ENCODE measurements around the gene GAB2. TPM values are rescaled to one million over a fixed set of nuclear protein-coding genes. Genes with fewer than 3 reads are reported as not detected.

GAB2 gene
- total and polyA plus RNA-seq, 2 of the 13 experiments (the other 11 are each of a cell fraction or from before 2014, with no cell fraction given), result 4.1 to 8.6 TPM

DNA sequence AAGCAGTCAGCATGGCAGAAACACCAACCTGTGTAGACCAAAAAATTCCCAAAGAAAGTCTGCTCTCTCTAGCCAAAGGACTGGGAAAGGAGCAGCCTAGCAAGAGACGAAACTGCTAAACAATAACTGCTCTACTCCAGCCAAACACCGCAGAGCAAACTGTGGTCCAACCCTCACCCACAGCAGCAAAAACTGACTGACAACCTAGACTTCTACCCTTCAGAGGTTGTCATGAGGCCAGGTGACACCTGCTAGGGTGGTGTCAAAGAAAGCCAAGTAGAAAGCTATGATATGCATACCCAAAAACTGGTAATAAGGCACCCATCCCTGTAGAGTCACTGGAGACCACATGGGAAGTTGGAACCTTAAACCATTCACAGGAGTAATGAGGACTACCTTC lies 11.8 kb downstream of the GAB2 start:
- Histone ChIP-seq H2AFZ (ENCODE audit: low read length) (no peak overlapping the region), H3K4me3 (replicated peaks in 1 of 3; ENCODE audit: insufficient read depth in 1 of 3, low read depth in 2 of 3, low read length in 3 of 3) (no peak overlapping the region), H4K20me1 (ENCODE audit: insufficient read depth, low read length) (no peaks in the 10 kb centered on the region), H3K9ac (ENCODE audit: insufficient read depth, low read depth, low read length) (no peak overlapping the region), H3K27me3 (ENCODE audit: control insufficient read depth in 1 of 2, insufficient read depth in 2 of 2, low read length in 2 of 2) (no peaks in the 10 kb centered on the region), H3K36me3 (replicated peaks in 1 of 2; ENCODE audit: control insufficient read depth in 1 of 2, insufficient read depth in 2 of 2, low read length in 2 of 2) (peaks cover 0 to 2% of the 10 kb centered on the region in 2 experiments; a peak in 2 of 5 replicates), H3K27ac (ENCODE audit: extremely low read length, insufficient read depth, low read length) (no peak overlapping the region), H3K4me1 (ENCODE audit: insufficient read depth, low read length) (no peaks in the 10 kb centered on the region), H3K9me3 (ENCODE audit: low read length) (no peaks in the 10 kb centered on the region), H3K79me2 (ENCODE audit: insufficient read depth, low read length) (peaks cover 4% of the 10 kb centered on the region), H3K4me2 (ENCODE audit: low read depth, low read length) (no peak overlapping the region)
- in situ Hi-C loops (cut with HindIII; ENCODE audit: extremely low pct_ligation_motif_present, low pct_unique_long_range_greater_than_20kb) (no loop called here), intact Hi-C loops (cut with micrococcal nuclease; ENCODE audit: unreplicated experiment) (no loop called here)
- ATAC-seq (no peak), FAIRE-seq (no peak), DNase-seq (ENCODE audit: low spot score) (no peak)
- ChIA-PET POLR2A (no interaction called here), CTCF (ENCODE audit: low intra/inter-chr PET ratio, low total read pairs) (no interaction called here)
- BruUV-seq (replicated peaks), result no TSS peak
- WGBS (ENCODE audit: low lambda C conversion rate), result 96% methylated on average over 2 of the region's 2 CpGs
- TF ChIP-seq CCDC6 (CRISPR knock-in tag; IDR thresholded peaks at IDR 0.05) (no peak), CREM (IDR thresholded peaks at IDR 0.05) (no peak), CREM (CRISPR knock-in tag; IDR thresholded peaks at IDR 0.05) (no peak), ZNF7 (CRISPR knock-in tag; IDR thresholded peaks at IDR 0.05) (no peak), ZNF205 (CRISPR knock-in tag; IDR thresholded peaks at IDR 0.05) (no peak), FOXM1 (CRISPR knock-in tag; IDR thresholded peaks at IDR 0.05) (no peak), PAWR (CRISPR knock-in tag; IDR thresholded peaks at IDR 0.05; ENCODE audit: borderline replicate concordance) (no peak), CHCHD3 (CRISPR knock-in tag; IDR thresholded peaks at IDR 0.05) (no peak), KDM6A (CRISPR knock-in tag; IDR thresholded peaks at IDR 0.05; ENCODE audit: low read depth) (no peak), ZSCAN20 (CRISPR knock-in tag; IDR thresholded peaks at IDR 0.05; ENCODE audit: borderline replicate concordance) (no peak), NFKBIZ (CRISPR knock-in tag; IDR thresholded peaks at IDR 0.05) (no peak), HNRNPH1 (optimal IDR thresholded peaks at IDR 0.05; ENCODE audit: low read depth, low read length) (no peak), RARA (CRISPR knock-in tag; IDR thresholded peaks at IDR 0.05) (no peak)
- TF ChIP-seq, protein P1, sequence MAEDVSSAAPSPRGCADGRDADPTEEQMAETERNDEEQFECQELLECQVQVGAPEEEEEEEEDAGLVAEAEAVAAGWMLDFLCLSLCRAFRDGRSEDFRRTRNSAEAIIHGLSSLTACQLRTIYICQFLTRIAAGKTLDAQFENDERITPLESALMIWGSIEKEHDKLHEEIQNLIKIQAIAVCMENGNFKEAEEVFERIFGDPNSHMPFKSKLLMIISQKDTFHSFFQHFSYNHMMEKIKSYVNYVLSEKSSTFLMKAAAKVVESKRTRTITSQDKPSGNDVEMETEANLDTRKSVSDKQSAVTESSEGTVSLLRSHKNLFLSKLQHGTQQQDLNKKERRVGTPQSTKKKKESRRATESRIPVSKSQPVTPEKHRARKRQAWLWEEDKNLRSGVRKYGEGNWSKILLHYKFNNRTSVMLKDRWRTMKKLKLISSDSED (CRISPR knock-in tag; IDR thresholded peaks at IDR 0.05), result no peak
- TF ChIP-seq, protein P2, sequence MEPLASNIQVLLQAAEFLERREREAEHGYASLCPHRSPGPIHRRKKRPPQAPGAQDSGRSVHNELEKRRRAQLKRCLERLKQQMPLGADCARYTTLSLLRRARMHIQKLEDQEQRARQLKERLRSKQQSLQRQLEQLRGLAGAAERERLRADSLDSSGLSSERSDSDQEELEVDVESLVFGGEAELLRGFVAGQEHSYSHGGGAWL (CRISPR knock-in tag; IDR thresholded peaks at IDR 0.05), result no peak
- TF ChIP-seq, protein P3, sequence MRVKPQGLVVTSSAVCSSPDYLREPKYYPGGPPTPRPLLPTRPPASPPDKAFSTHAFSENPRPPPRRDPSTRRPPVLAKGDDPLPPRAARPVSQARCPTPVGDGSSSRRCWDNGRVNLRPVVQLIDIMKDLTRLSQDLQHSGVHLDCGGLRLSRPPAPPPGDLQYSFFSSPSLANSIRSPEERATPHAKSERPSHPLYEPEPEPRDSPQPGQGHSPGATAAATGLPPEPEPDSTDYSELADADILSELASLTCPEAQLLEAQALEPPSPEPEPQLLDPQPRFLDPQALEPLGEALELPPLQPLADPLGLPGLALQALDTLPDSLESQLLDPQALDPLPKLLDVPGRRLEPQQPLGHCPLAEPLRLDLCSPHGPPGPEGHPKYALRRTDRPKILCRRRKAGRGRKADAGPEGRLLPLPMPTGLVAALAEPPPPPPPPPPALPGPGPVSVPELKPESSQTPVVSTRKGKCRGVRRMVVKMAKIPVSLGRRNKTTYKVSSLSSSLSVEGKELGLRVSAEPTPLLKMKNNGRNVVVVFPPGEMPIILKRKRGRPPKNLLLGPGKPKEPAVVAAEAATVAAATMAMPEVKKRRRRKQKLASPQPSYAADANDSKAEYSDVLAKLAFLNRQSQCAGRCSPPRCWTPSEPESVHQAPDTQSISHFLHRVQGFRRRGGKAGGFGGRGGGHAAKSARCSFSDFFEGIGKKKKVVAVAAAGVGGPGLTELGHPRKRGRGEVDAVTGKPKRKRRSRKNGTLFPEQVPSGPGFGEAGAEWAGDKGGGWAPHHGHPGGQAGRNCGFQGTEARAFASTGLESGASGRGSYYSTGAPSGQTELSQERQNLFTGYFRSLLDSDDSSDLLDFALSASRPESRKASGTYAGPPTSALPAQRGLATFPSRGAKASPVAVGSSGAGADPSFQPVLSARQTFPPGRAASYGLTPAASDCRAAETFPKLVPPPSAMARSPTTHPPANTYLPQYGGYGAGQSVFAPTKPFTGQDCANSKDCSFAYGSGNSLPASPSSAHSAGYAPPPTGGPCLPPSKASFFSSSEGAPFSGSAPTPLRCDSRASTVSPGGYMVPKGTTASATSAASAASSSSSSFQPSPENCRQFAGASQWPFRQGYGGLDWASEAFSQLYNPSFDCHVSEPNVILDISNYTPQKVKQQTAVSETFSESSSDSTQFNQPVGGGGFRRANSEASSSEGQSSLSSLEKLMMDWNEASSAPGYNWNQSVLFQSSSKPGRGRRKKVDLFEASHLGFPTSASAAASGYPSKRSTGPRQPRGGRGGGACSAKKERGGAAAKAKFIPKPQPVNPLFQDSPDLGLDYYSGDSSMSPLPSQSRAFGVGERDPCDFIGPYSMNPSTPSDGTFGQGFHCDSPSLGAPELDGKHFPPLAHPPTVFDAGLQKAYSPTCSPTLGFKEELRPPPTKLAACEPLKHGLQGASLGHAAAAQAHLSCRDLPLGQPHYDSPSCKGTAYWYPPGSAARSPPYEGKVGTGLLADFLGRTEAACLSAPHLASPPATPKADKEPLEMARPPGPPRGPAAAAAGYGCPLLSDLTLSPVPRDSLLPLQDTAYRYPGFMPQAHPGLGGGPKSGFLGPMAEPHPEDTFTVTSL (CRISPR knock-in tag; IDR thresholded peaks at IDR 0.05; ENCODE audit: borderline replicate concordance), result no peak
- TF ChIP-seq, protein P4, sequence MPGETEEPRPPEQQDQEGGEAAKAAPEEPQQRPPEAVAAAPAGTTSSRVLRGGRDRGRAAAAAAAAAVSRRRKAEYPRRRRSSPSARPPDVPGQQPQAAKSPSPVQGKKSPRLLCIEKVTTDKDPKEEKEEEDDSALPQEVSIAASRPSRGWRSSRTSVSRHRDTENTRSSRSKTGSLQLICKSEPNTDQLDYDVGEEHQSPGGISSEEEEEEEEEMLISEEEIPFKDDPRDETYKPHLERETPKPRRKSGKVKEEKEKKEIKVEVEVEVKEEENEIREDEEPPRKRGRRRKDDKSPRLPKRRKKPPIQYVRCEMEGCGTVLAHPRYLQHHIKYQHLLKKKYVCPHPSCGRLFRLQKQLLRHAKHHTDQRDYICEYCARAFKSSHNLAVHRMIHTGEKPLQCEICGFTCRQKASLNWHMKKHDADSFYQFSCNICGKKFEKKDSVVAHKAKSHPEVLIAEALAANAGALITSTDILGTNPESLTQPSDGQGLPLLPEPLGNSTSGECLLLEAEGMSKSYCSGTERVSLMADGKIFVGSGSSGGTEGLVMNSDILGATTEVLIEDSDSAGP (CRISPR knock-in tag; IDR thresholded peaks at IDR 0.05; ENCODE audit: borderline replicate concordance), result no peak
